T-helper 2 cell (primary cell): ENCODE results near the gene POU2F1.

Experiments used
- DNase-seq, 5 experiments: peaks; one replicate each; pipeline versions ENCODE4 v3.0.0 to v3.0.0-alpha.2; 2012 to 2022

Gene POU2F1

GRCh38 chr1:167426716-167427115 lies 206.0 kb downstream of the POU2F1 start:
- no peak for DNase-seq

GRCh38 chr1:167427848-167428247 lies 207.2 kb downstream of the POU2F1 start:
- no peak for DNase-seq

GRCh38 chr1:167428395-167428794 lies 207.7 kb downstream of the POU2F1 start:
- DNase-seq = peak in 1 of 5 experiments; percentile 56

- no peak for DNase-seq
These were observed 208.9 kb downstream of the POU2F1 start for GRCh38 chr1:167429612-167430011.

- DNase-seq = peak in 1 of 5 experiments; percentile 36
These were observed 209.6 kb downstream of the POU2F1 start for GRCh38 chr1:167430134-167430848.

- DNase-seq = no peak
These were observed 210.2 kb downstream of the POU2F1 start for GRCh38 chr1:167430849-167431242.

- DNase-seq = peak in 1 of 5 experiments; percentile 48
These were observed 210.7 kb downstream of the POU2F1 start for GRCh38 chr1:167431261-167431908.

GRCh38 chr1:167431909-167432650 lies 211.4 kb downstream of the POU2F1 start:
- no peak for DNase-seq

- no peak for DNase-seq
These were observed 212.1 kb downstream of the POU2F1 start for GRCh38 chr1:167432780-167433179.

GRCh38 chr1:167433884-167434283 lies 213.2 kb downstream of the POU2F1 start:
- DNase-seq = no peak

GRCh38 chr1:167434306-167434705 lies 213.6 kb downstream of the POU2F1 start:
- no peak for DNase-seq

GRCh38 chr1:167435484-167435883 lies 214.8 kb downstream of the POU2F1 start:
- no peak for DNase-seq

GRCh38 chr1:167438171-167439138 lies 217.8 kb downstream of the POU2F1 start:
- peak in 2 of 5 experiments; percentile 50 to 67 for DNase-seq

GRCh38 chr1:167439301-167439988 lies 218.8 kb downstream of the POU2F1 start:
- DNase-seq = no peak

- no peak for DNase-seq
These were observed 219.7 kb downstream of the POU2F1 start for GRCh38 chr1:167440345-167440744.

- DNase-seq = no peak
These were observed 220.1 kb downstream of the POU2F1 start for GRCh38 chr1:167440776-167441175.

- DNase-seq = no peak
These were observed 220.5 kb downstream of the POU2F1 start for GRCh38 chr1:167441222-167441621.

- peak; percentile 61 to 88 (median 77) for DNase-seq
These were observed 221.6 kb downstream of the POU2F1 start for GRCh38 chr1:167442142-167442848.

- no peak for DNase-seq
These were observed 222.3 kb downstream of the POU2F1 start for GRCh38 chr1:167442854-167443565.

GRCh38 chr1:167443757-167444156 lies 223.1 kb downstream of the POU2F1 start:
- DNase-seq = no peak
